ENCODE measurements around the gene WDR88.
"Not testable (repeated sequence)": the region's sequence is repeated elsewhere in the genome, so short reads cannot be mapped to it uniquely, and the experiment has no call there.

WDR88 gene

GRCh38 chr19:33205531-33206260, 73.8 kb downstream of the WDR88 start:
- TF ChIP-seq CTCF (IDR thresholded peaks at IDR 0.05; ENCODE audit: low read depth, low read length): no peak
- no peak for DNase-seq (ENCODE audit: extremely low read depth, low read depth)

GRCh38 chr19:33206261-33207039, 74.5 kb downstream of the WDR88 start:
- no peak for DNase-seq (ENCODE audit: extremely low read depth, low read depth)
- TF ChIP-seq CTCF (IDR thresholded peaks at IDR 0.05; ENCODE audit: low read depth, low read length): no peak

GRCh38 chr19:33207040-33207620, 75.2 kb downstream of the WDR88 start:
- DNase-seq (ENCODE audit: extremely low read depth, low read depth): no peak
- no peak for TF ChIP-seq CTCF (IDR thresholded peaks at IDR 0.05; ENCODE audit: low read depth, low read length)

GRCh38 chr19:33207903-33208302, 76.0 kb downstream of the WDR88 start:
- no peak for DNase-seq (ENCODE audit: extremely low read depth, low read depth)
- TF ChIP-seq CTCF (IDR thresholded peaks at IDR 0.05; ENCODE audit: low read depth, low read length): no peak

GRCh38 chr19:33208371-33208895, 76.5 kb downstream of the WDR88 start:
- no peak for DNase-seq (ENCODE audit: extremely low read depth, low read depth)
- TF ChIP-seq CTCF (IDR thresholded peaks at IDR 0.05; ENCODE audit: low read depth, low read length): no peak

- peak; percentile 11 for TF ChIP-seq CTCF (IDR thresholded peaks at IDR 0.05; ENCODE audit: low read depth, low read length)
- no peak for DNase-seq (ENCODE audit: extremely low read depth, low read depth)
Observed at GRCh38 chr19:33208904-33209849, 77.3 kb downstream of the WDR88 start.

- not testable (repeated sequence) for DNase-seq (ENCODE audit: extremely low read depth, low read depth)
Observed at GRCh38 chr19:33209850-33210230, 77.9 kb downstream of the WDR88 start.
